ENCODE results near the gene ZNF474. TPM values are rescaled to one million over a fixed set of nuclear protein-coding genes. Genes with fewer than 3 reads are reported as not detected.

Gene ZNF474
- total RNA-seq (2014; rRNA removed) (0.36 TPM in 1 of 2 replicates, not detected in the other), Bru-seq, nascent RNA (percentile 22 among the genes with signal in this experiment), BruChase-seq, experiment 1, labeled RNA remaining after a 6-hour chase (percentile 34 among the genes with signal in this experiment), BruChase-seq, experiment 2, labeled RNA remaining after a 2-hour chase (percentile 45 among the genes with signal in this experiment)
- long read RNA-seq, result 0 reads

- Histone ChIP-seq H3K4me2 (ENCODE audit: low read length) (peak within 1 kb of the TSS; percentile 23; the same call in 1 of the 2 replicates), H3K9me2 (replicated peaks; ENCODE audit: low read length) (no peaks in the 10 kb centered on the region), H4K20me1 (ENCODE audit: low read length) (no peaks in the 10 kb centered on the region), H3K4me3 (ENCODE audit: low read length) (no peak within 1 kb of the TSS), H2AFZ (ENCODE audit: low read length) (no peak within 1 kb of the TSS), H3K36me3 (ENCODE audit: low read depth, low read length) (no peaks in the 10 kb centered on the region), H3K27me3 (ENCODE audit: low read length) (no peaks in the 10 kb centered on the region), H3K9ac (ENCODE audit: low read length) (no peak within 1 kb of the TSS), H3K9me3 (ENCODE audit: low read length) (no peaks in the 10 kb centered on the region), H3K4me1 (ENCODE audit: insufficient read depth, low read length) (peaks cover 4% of the 10 kb centered on the region), H3K79me2 (ENCODE audit: low read length) (no peaks in the 10 kb centered on the region), H3F3A (ENCODE audit: low read length, unreplicated experiment) (no peaks in the 10 kb centered on the region), H3K27ac (ENCODE audit: low read length) (peak within 1 kb of the TSS; percentile 37)
- intact Hi-C loops (cut with micrococcal nuclease), result no loop called here
- POLR2A ChIA-PET (ENCODE audit: unreplicated experiment), result no interaction called here
- no peak for TF ChIP-seq CTCF (conservative IDR thresholded peaks at IDR 0.05; ENCODE audit: low read depth, low read length)
- no peak for TF ChIP-seq EZH2phosphoT487 (IDR thresholded peaks at IDR 0.05; ENCODE audit: borderline replicate concordance, low read length)
- TF ChIP-seq EZH2 (IDR thresholded peaks at IDR 0.05; ENCODE audit: low read length, unreplicated experiment), result no peak
- ATAC-seq, result peak; percentile 75
- DNase-seq, result peak; percentile 79
- CTCF ChIA-PET, result no interaction called here
- no TSS peak for BruUV-seq (replicated peaks)
Observed at GRCh38 chr5:122129306-122129705, at the start of gene ZNF474. Gene ZNF474 (plus strand): TSS chr5:122129546. CDS start chr5:122151991, 22,445 bp downstream.

GRCh38 chr5:122081541-122081940 is 47.8 kb upstream of the ZNF474 start:
- Histone ChIP-seq H3K79me2 (ENCODE audit: low read length) (no peaks in the 10 kb centered on the region), H3K36me3 (ENCODE audit: low read depth, low read length) (no peaks in the 10 kb centered on the region), H2AFZ (ENCODE audit: low read length) (no peak overlapping the region), H3K4me1 (ENCODE audit: insufficient read depth, low read length) (peaks cover 5% of the 10 kb centered on the region; the same call in 1 of the 2 replicates), H3K27ac (ENCODE audit: low read length) (no peak overlapping the region), H3K27me3 (ENCODE audit: low read length) (no peaks in the 10 kb centered on the region), H3K9ac (ENCODE audit: low read length) (no peak overlapping the region), H4K20me1 (ENCODE audit: low read length) (no peaks in the 10 kb centered on the region), H3K9me3 (ENCODE audit: low read length) (no peaks in the 10 kb centered on the region), H3K4me2 (ENCODE audit: low read length) (no peak overlapping the region), H3K4me3 (ENCODE audit: low read length) (no peak overlapping the region), H3K9me2 (replicated peaks; ENCODE audit: low read length) (no peaks in the 10 kb centered on the region), H3F3A (ENCODE audit: low read length, unreplicated experiment) (no peaks in the 10 kb centered on the region)
- ATAC-seq (no peak), DNase-seq (no peak)
- CTCF ChIA-PET, result no interaction called here
- POLR2A ChIA-PET (ENCODE audit: unreplicated experiment), result no interaction called here
- intact Hi-C loops (cut with micrococcal nuclease), result no loop called here
- TF ChIP-seq CTCF (conservative IDR thresholded peaks at IDR 0.05; ENCODE audit: low read depth, low read length) (no peak), EZH2phosphoT487 (IDR thresholded peaks at IDR 0.05; ENCODE audit: borderline replicate concordance, low read length) (no peak), EZH2 (IDR thresholded peaks at IDR 0.05; ENCODE audit: low read length, unreplicated experiment) (no peak)
- no TSS peak for BruUV-seq (replicated peaks)

GRCh38 chr5:122083535-122083934 is 45.8 kb upstream of the ZNF474 start:
- DNase-seq, result no peak
- peaks cover 5% of the 10 kb centered on the region; the same call in 1 of the 2 replicates for H3K4me1 ChIP-seq (ENCODE audit: insufficient read depth, low read length)
- no peak overlapping the region for H3K27ac ChIP-seq (ENCODE audit: low read length)
- no peaks in the 10 kb centered on the region for H3K79me2 ChIP-seq (ENCODE audit: low read length)
- no peak for ATAC-seq
- H3F3A ChIP-seq (ENCODE audit: low read length, unreplicated experiment), result no peaks in the 10 kb centered on the region
- intact Hi-C loops (cut with micrococcal nuclease), result no loop called here
- no peak overlapping the region for H3K4me3 ChIP-seq (ENCODE audit: low read length)
- no peaks in the 10 kb centered on the region for H3K9me3 ChIP-seq (ENCODE audit: low read length)
- H3K36me3 ChIP-seq (ENCODE audit: low read depth, low read length), result no peaks in the 10 kb centered on the region
- BruUV-seq (replicated peaks), result no TSS peak
- CTCF ChIA-PET, result no interaction called here
- H3K4me2 ChIP-seq (ENCODE audit: low read length), result no peak overlapping the region
- no peak for TF ChIP-seq EZH2 (IDR thresholded peaks at IDR 0.05; ENCODE audit: low read length, unreplicated experiment)
- no peak for TF ChIP-seq EZH2phosphoT487 (IDR thresholded peaks at IDR 0.05; ENCODE audit: borderline replicate concordance, low read length)
- TF ChIP-seq CTCF (conservative IDR thresholded peaks at IDR 0.05; ENCODE audit: low read depth, low read length), result no peak
- H3K9me2 ChIP-seq (replicated peaks; ENCODE audit: low read length), result no peaks in the 10 kb centered on the region
- POLR2A ChIA-PET (ENCODE audit: unreplicated experiment), result no interaction called here
- no peak overlapping the region for H2AFZ ChIP-seq (ENCODE audit: low read length)
- H3K27me3 ChIP-seq (ENCODE audit: low read length), result no peaks in the 10 kb centered on the region
- no peak overlapping the region for H3K9ac ChIP-seq (ENCODE audit: low read length)
- no peaks in the 10 kb centered on the region for H4K20me1 ChIP-seq (ENCODE audit: low read length)

Data from PC-3 (cell line).